ENCODE data around the gene KCNK3. TPM values are rescaled to one million over a fixed set of nuclear protein-coding genes. Genes with fewer than 3 reads are reported as not detected.

The KCNK3 gene
- total RNA-seq, 1 experiment from 2014 or later = 0.09 TPM

DNA sequence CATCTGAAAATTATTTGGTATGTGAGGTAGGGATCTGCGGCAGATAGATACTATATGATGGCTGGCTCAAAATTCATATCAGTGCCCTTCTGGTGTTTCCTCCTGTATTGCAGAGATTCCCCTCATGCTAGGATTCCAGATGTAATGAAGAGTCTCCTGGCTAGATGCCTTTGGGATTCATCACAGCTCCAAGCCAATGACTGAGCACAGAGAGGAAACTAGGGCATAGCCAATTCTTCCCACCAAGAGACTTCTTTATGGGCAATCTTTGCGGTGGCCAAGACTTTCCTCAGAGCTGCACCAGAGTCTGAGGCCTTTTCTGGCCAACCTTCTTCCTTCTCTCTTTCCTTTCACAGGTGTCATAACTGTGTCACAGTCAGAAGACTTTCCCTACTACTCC, 25.9 kb upstream of the KCNK3 start:
- Histone ChIP-seq H2BK15ac (ENCODE audit: low read depth, low read length) (no peak overlapping the region), H2BK12ac (ENCODE audit: insufficient read length, low read depth, low read length) (no peak overlapping the region), H4K20me1 (ENCODE audit: control insufficient read depth, insufficient read depth, insufficient read length) (no peaks in the 10 kb centered on the region), H2BK20ac (ENCODE audit: low read depth, low read length, poor library complexity, severe bottlenecking) (no peak overlapping the region), H3K23me2 (ENCODE audit: insufficient read length, low read depth, low read length, poor library complexity, severe bottlenecking) (no peaks in the 10 kb centered on the region), H3T11ph (ENCODE audit: low read length) (no peak overlapping the region), H3K56ac (ENCODE audit: insufficient read length, low read depth, low read length) (no peak overlapping the region), H3K9me3 (ENCODE audit: control insufficient read depth, low read depth, low read length) (no peaks in the 10 kb centered on the region), H2BK5ac (ENCODE audit: insufficient read length, low read length) (no peak overlapping the region), H2AFZ (ENCODE audit: low read length) (no peak overlapping the region), H3K79me2 (ENCODE audit: insufficient read depth, low read length) (no peaks in the 10 kb centered on the region), H4K91ac (ENCODE audit: insufficient read length, low read depth, low read length) (no peak overlapping the region), H3K18ac (ENCODE audit: insufficient read length, low read depth, low read length) (no peak overlapping the region), H4K8ac (replicated peaks; ENCODE audit: insufficient read length, low read depth, low read length) (no peak overlapping the region), H3K9ac (ENCODE audit: extremely low read depth, insufficient read length, low read length) (no peak overlapping the region), H3K4me1 (ENCODE audit: insufficient read depth, low read length) (no peaks in the 10 kb centered on the region), H2BK120ac (ENCODE audit: low read depth, low read length, poor library complexity, severe bottlenecking) (no peak overlapping the region), H3K4ac (ENCODE audit: low read depth, low read length) (no peak overlapping the region), H3K4me2 (ENCODE audit: insufficient read depth, insufficient read length, low read length) (no peak overlapping the region), H4K5ac (ENCODE audit: insufficient read length, low read depth, low read length) (no peak overlapping the region), H2AK5ac (ENCODE audit: insufficient read length, low read length) (no peak overlapping the region), H3K27me3 (ENCODE audit: insufficient read depth, low read length) (no peaks in the 10 kb centered on the region), H3K79me1 (ENCODE audit: insufficient read depth, low read depth, low read length, poor library complexity, severe bottlenecking) (no peaks in the 10 kb centered on the region), H3K14ac (ENCODE audit: insufficient read depth, low read length) (no peak overlapping the region), H3K27ac (ENCODE audit: insufficient read length, low read depth, low read length) (no peak overlapping the region), H3K23ac (ENCODE audit: insufficient read length, low read depth, low read length) (no peak overlapping the region)
- H3K27ac Mint-ChIP-seq = no peak overlapping the region
- peaks cover 18% of the 10 kb centered on the region for H3K27me3 Mint-ChIP-seq (ENCODE audit: low read depth)
- TF ChIP-seq, protein P1, sequence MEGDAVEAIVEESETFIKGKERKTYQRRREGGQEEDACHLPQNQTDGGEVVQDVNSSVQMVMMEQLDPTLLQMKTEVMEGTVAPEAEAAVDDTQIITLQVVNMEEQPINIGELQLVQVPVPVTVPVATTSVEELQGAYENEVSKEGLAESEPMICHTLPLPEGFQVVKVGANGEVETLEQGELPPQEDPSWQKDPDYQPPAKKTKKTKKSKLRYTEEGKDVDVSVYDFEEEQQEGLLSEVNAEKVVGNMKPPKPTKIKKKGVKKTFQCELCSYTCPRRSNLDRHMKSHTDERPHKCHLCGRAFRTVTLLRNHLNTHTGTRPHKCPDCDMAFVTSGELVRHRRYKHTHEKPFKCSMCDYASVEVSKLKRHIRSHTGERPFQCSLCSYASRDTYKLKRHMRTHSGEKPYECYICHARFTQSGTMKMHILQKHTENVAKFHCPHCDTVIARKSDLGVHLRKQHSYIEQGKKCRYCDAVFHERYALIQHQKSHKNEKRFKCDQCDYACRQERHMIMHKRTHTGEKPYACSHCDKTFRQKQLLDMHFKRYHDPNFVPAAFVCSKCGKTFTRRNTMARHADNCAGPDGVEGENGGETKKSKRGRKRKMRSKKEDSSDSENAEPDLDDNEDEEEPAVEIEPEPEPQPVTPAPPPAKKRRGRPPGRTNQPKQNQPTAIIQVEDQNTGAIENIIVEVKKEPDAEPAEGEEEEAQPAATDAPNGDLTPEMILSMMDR (conservative IDR thresholded peaks at IDR 0.05) = no peak
- no peak for DNase-seq
- peaks cover 5 to 6% of the 10 kb centered on the region in 2 experiments for H3K9me3 Mint-ChIP-seq
- WGBS (ENCODE audit: extremely low coverage, insufficient read length, low lambda C conversion rate) = no CpG with 5 or more reads among the region's 2 CpGs
- H3K4me1 Mint-ChIP-seq = peaks cover 0 to 9% of the 10 kb centered on the region in 2 experiments; a peak in 2 of 4 replicates
- no peak overlapping the region for H3K4me3 Mint-ChIP-seq
- H3K36me3 Mint-ChIP-seq (ENCODE audit: insufficient read depth in 1 of 3, low read depth in 3 of 3) = no peaks in the 10 kb centered on the region; a peak in 2 of 7 replicates

Measured in H9 (cell line).